ENCODE results near the gene LY6G5C. TPM values are rescaled to one million over a fixed set of nuclear protein-coding genes. Genes with fewer than 3 reads are reported as not detected.
A peak's percentile ranks its signal among the peaks of the same experiment; 100 is the strongest.

Gene LY6G5C
- total RNA-seq, 2 donors from 2014 or later = 0.93 to 2.0 TPM

DNA sequence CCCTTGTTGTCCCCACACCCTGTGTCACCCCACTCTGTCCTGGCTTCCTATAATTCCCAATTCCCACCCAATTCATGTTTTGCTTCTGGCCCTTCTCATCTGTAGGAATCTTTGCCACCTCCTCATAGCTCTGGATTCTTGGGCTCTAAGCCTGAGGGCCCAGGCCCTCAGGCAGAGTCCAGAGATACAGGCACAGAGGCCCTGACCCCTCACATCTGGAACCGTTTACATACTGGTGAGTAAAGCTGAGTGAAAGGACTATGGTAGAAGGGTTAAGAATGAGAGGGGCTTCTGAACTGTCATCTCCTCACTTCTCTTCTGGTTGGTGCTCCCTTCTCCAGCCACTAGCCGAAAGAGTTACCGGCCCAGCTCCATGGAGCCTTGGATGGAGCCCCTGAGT is 46.7 kb downstream of the LY6G5C start:
- peaks cover 86% of the 10 kb centered on the region for H3K36me3 Mint-ChIP-seq (ENCODE audit: low read depth)
- Histone ChIP-seq H3K4me3 (ENCODE audit: low read length) (no peak overlapping the region), H3K36me3 (ENCODE audit: control insufficient read depth, insufficient read depth, low read length) (peaks cover 93% of the 10 kb centered on the region), H3K4me1 (ENCODE audit: control insufficient read depth, insufficient read depth, low read length) (no peaks in the 10 kb centered on the region), H3K9ac (ENCODE audit: extremely low read depth, low read length, poor library complexity, severe bottlenecking) (no peak overlapping the region), H3K9me3 (ENCODE audit: control insufficient read depth, low read length) (no peaks in the 10 kb centered on the region), H3K27me3 (ENCODE audit: control insufficient read depth, insufficient read depth, low read length, poor library complexity, severe bottlenecking) (no peaks in the 10 kb centered on the region), H3K27ac (ENCODE audit: low read depth, low read length) (no peak overlapping the region)
- TF ChIP-seq, protein P1, sequence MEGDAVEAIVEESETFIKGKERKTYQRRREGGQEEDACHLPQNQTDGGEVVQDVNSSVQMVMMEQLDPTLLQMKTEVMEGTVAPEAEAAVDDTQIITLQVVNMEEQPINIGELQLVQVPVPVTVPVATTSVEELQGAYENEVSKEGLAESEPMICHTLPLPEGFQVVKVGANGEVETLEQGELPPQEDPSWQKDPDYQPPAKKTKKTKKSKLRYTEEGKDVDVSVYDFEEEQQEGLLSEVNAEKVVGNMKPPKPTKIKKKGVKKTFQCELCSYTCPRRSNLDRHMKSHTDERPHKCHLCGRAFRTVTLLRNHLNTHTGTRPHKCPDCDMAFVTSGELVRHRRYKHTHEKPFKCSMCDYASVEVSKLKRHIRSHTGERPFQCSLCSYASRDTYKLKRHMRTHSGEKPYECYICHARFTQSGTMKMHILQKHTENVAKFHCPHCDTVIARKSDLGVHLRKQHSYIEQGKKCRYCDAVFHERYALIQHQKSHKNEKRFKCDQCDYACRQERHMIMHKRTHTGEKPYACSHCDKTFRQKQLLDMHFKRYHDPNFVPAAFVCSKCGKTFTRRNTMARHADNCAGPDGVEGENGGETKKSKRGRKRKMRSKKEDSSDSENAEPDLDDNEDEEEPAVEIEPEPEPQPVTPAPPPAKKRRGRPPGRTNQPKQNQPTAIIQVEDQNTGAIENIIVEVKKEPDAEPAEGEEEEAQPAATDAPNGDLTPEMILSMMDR (conservative IDR thresholded peaks at IDR 0.05) = no peak
- H3K4me3 Mint-ChIP-seq = no peak overlapping the region
- DNase-seq = no peak
- WGBS, 2 experiments (ENCODE audit: insufficient coverage in 1 of 2, insufficient read length in 1 of 2) = 92% methylated on average over 3 of the region's 3 CpGs; no CpG with 5 or more reads in 1 of the 2 experiments
- H3K27ac Mint-ChIP-seq = peak overlapping the region; percentile 66
- no peaks in the 10 kb centered on the region for H3K27me3 Mint-ChIP-seq (ENCODE audit: insufficient read depth)
- no peaks in the 10 kb centered on the region for H3K9me3 Mint-ChIP-seq
- H3K4me1 Mint-ChIP-seq = no peaks in the 10 kb centered on the region

DNA sequence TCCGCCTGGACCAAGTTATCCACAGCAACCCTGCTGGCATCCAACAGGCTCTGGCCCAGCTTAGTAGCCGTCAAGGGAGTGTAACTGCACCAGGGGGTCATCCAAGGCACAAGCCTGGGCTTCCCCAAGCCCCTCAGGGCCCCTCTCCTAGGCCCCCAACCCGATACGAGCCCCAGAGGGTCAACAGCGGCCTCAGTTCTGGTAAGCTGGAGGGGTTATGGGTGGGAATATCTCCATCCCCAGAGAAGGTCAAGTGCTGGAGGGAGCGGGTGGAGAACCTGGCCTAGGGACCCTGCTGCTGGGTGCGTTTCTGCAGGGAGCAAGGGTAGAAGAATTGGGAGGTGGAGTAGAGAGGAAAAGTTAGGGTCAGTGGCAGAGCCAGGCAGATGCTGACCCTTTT is 47.4 kb downstream of the LY6G5C start:
- no peak for DNase-seq
- peaks cover 88% of the 10 kb centered on the region for H3K36me3 Mint-ChIP-seq (ENCODE audit: low read depth)
- Histone ChIP-seq H3K4me3 (ENCODE audit: low read length) (no peak overlapping the region), H3K27me3 (ENCODE audit: control insufficient read depth, insufficient read depth, low read length, poor library complexity, severe bottlenecking) (no peaks in the 10 kb centered on the region), H3K9me3 (ENCODE audit: control insufficient read depth, low read length) (no peaks in the 10 kb centered on the region), H3K9ac (ENCODE audit: extremely low read depth, low read length, poor library complexity, severe bottlenecking) (no peak overlapping the region), H3K27ac (ENCODE audit: low read depth, low read length) (no peak overlapping the region), H3K36me3 (ENCODE audit: control insufficient read depth, insufficient read depth, low read length) (peaks cover 93% of the 10 kb centered on the region), H3K4me1 (ENCODE audit: control insufficient read depth, insufficient read depth, low read length) (no peaks in the 10 kb centered on the region)
- H3K27me3 Mint-ChIP-seq (ENCODE audit: insufficient read depth) = no peaks in the 10 kb centered on the region
- no peaks in the 10 kb centered on the region for H3K4me1 Mint-ChIP-seq
- H3K9me3 Mint-ChIP-seq = no peaks in the 10 kb centered on the region
- 83 to 97% methylated on average over 1 to 7 of the region's 7 CpGs for WGBS, 2 experiments (ENCODE audit: insufficient coverage in 1 of 2, insufficient read length in 1 of 2)
- TF ChIP-seq, protein P1 (conservative IDR thresholded peaks at IDR 0.05) = no peak
- H3K27ac Mint-ChIP-seq = no peak overlapping the region
- no peak overlapping the region for H3K4me3 Mint-ChIP-seq

DNA sequence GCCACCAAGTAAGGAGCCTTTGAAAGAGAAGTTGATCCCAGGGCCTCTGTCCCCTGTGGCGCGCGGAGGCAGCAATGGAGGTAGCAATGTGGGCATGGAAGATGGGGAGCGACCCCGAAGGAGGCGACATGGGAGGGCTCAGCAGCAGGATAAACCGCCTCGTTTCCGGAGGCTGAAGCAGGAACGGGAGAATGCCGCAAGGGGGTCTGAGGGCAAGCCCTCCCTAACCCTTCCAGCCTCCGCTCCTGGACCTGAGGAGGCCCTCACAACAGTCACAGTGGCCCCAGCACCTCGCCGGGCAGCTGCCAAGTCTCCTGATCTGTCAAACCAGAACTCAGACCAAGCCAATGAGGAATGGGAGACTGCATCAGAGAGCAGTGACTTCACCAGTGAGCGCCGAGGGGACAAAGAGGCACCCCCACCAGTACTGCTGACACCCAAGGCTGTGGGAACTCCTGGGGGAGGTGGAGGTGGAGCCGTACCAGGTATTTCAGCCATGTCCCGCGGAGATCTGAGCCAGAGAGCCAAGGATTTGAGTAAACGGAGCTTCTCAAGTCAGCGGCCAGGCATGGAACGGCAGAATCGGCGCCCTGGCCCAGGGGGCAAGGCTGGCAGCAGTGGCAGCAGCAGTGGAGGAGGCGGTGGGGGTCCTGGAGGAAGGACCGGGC is 48.5 kb downstream of the LY6G5C start:
- DNase-seq = no peak
- H3K4me1 Mint-ChIP-seq = no peaks in the 10 kb centered on the region
- no peaks in the 10 kb centered on the region for H3K27me3 Mint-ChIP-seq (ENCODE audit: insufficient read depth)
- H3K9me3 Mint-ChIP-seq = no peaks in the 10 kb centered on the region
- H3K27ac Mint-ChIP-seq = peak overlapping the region; percentile 44
- H3K4me1 ChIP-seq (ENCODE audit: control insufficient read depth, insufficient read depth, low read length) = no peaks in the 10 kb centered on the region
- H3K36me3 ChIP-seq (ENCODE audit: control insufficient read depth, insufficient read depth, low read length) = peaks cover 95% of the 10 kb centered on the region
- no peaks in the 10 kb centered on the region for H3K9me3 ChIP-seq (ENCODE audit: control insufficient read depth, low read length)
- WGBS, 2 experiments (ENCODE audit: insufficient coverage in 1 of 2, insufficient read length in 1 of 2) = 93 to 96% methylated on average over 15 to 26 of the region's 26 CpGs
- TF ChIP-seq, protein P1 (conservative IDR thresholded peaks at IDR 0.05) = no peak
- peak overlapping the region; percentile 24 for H3K27ac ChIP-seq (ENCODE audit: low read depth, low read length)
- no peak overlapping the region for H3K9ac ChIP-seq (ENCODE audit: extremely low read depth, low read length, poor library complexity, severe bottlenecking)
- H3K4me3 Mint-ChIP-seq = no peak overlapping the region
- H3K36me3 Mint-ChIP-seq (ENCODE audit: low read depth) = peaks cover 92% of the 10 kb centered on the region
- no peaks in the 10 kb centered on the region for H3K27me3 ChIP-seq (ENCODE audit: control insufficient read depth, insufficient read depth, low read length, poor library complexity, severe bottlenecking)
- H3K4me3 ChIP-seq (ENCODE audit: low read length) = no peak overlapping the region

Measured in endodermal cell (in vitro differentiated cells).